Astrocyte of the cerebellum (primary cell): ENCODE measurements around the gene PRKAR1B.

Source experiments
- DNase-seq: peaks from one replicate; pipeline ENCODE4 v3.0.0-alpha.2; 2011; ENCODE audit warnings: low read depth
- H3K4me3 ChIP-seq: 2 replicates; pipeline ENCODE4 v1.5.1; 2011; ENCODE audit warnings: mild to moderate bottlenecking, low read depth, low read length, moderate library complexity
- CTCF ChIP-seq: IDR thresholded peaks from 2 replicates; pipeline ENCODE4 v1.5.1; 2012; ENCODE audit warnings: low read length, low read depth, moderate library complexity, mild to moderate bottlenecking; ENCODE audit errors: missing control alignments
- in situ Hi-C: cut with HindIII; loops from 2 replicates; pipeline ENCODE4 v1.10.0; 2017; ENCODE audit warnings: low sequenced_read_pairs

PRKAR1B gene

GRCh38 chr7:670501-671390 lies 56.3 kb downstream of the PRKAR1B start:
- H3K4me3 ChIP-seq, result no peak overlapping the region
- no peak for DNase-seq
- TF ChIP-seq CTCF, result no peak
- in situ Hi-C loops, result no loop called here

- DNase-seq, result no peak
- TF ChIP-seq CTCF, result no peak
- no peak overlapping the region for H3K4me3 ChIP-seq
- in situ Hi-C loops, result loop anchor here (5.0 kb wide), 2 partner anchors 62 to 63 kb away; no protein-coding TSS in a partner anchor
Measured at GRCh38 chr7:668958-669357, 58.1 kb downstream of the PRKAR1B start.

- H3K4me3 ChIP-seq, result no peak overlapping the region
- peak; percentile 86 for DNase-seq
- in situ Hi-C loops, result loop anchor here (5.0 kb wide), 2 partner anchors 61 to 64 kb away; no protein-coding TSS in a partner anchor
- no peak for TF ChIP-seq CTCF
Measured at GRCh38 chr7:668139-668931, 58.7 kb downstream of the PRKAR1B start.

- DNase-seq, result no peak
- in situ Hi-C loops, result loop anchor here (5.0 kb wide), 2 partner anchors 59 to 66 kb away; no protein-coding TSS in a partner anchor
- no peak for TF ChIP-seq CTCF
Measured at GRCh38 chr7:666454-667292, 60.4 kb downstream of the PRKAR1B start.

GRCh38 chr7:665736-666453 lies 61.2 kb downstream of the PRKAR1B start:
- in situ Hi-C loops, result loop anchor here (5.0 kb wide), 2 partner anchors 59 to 66 kb away; no protein-coding TSS in a partner anchor
- no peak overlapping the region for H3K4me3 ChIP-seq
- TF ChIP-seq CTCF, result peak; percentile 22
- no peak for DNase-seq

More at GRCh38 chr7:666454-667292, 60.4 kb downstream of the PRKAR1B start:
- no peak overlapping the region for H3K4me3 ChIP-seq
